Panc1 (cell line): Measurements from ENCODE around the gene EPOP. TPM values are rescaled to one million over a fixed set of nuclear protein-coding genes. Genes with fewer than 3 reads are reported as not detected.

Experiments used
- ATAC-seq: fragments of 200-7000 bp; cut with Tn5 transposase; 2 replicates; pipeline ENCODE4 v1.9.1; 2020; ENCODE audit warnings: mild to moderate bottlenecking, moderate library complexity
- BruUV-seq: library from RNA; stranded (reverse); fragments of 400-500 nt; replicated peaks from 2 replicates; lab custom pipeline; 2021; lab: Mats Ljungman, UMichigan
- CTCF ChIA-PET: fragments of 300-600 bp; sonication (Branson Sonifier 250); formaldehyde crosslinking; loops from one replicate; lab custom pipeline; 2022; ENCODE audit warnings: antibody characterized with exemption; lab: Charles Lee
- POLR2A ChIA-PET: fragments of 300-600 bp; sonication (Branson Sonifier 250); formaldehyde crosslinking; loops from one replicate; lab custom pipeline; 2022; ENCODE audit warnings: antibody characterized with exemption; lab: Charles Lee
- DNase-seq: peaks from one replicate; pipeline ENCODE4 v3.0.0-alpha.2; 2010; ENCODE audit warnings: low read depth, low spot score
- H3K27ac ChIP-seq: 2 replicates; pipeline ENCODE4 v1.5.1; 2011; ENCODE audit warnings: mild to moderate bottlenecking, low read length, inconsistent platforms
- H3K27me3 ChIP-seq: fragments of 200-500 bp; sonication (Bioruptor generic); 2 replicates; pipeline ENCODE4 v1.6.0; 2014; ENCODE audit warnings: low read length, inconsistent platforms; ENCODE audit not compliant: control insufficient read depth, insufficient read depth
- H3K36me3 ChIP-seq: fragments of 200-500 bp; sonication (Bioruptor generic); 2 replicates; pipeline ENCODE4 v1.5.1; 2014; ENCODE audit warnings: inconsistent platforms, mild to moderate bottlenecking, low read length, moderate library complexity; ENCODE audit not compliant: control insufficient read depth, insufficient read depth
- H3K4me1 ChIP-seq: 2 replicates; pipeline ENCODE4 v1.5.1; 2011; ENCODE audit warnings: inconsistent platforms, mild to moderate bottlenecking, low read length, moderate library complexity; ENCODE audit not compliant: control insufficient read depth, insufficient read depth
- H3K4me3 ChIP-seq, 2 experiments: 2 replicates each; pipeline ENCODE4 v1.5.1; 2011 to 2012; ENCODE audit warnings: low read depth in 2 of 2, low read length in 2 of 2, mild to moderate bottlenecking in 2 of 2, inconsistent platforms in 1 of 2, moderate library complexity in 1 of 2
- H3K9me3 ChIP-seq: fragments of 200-500 bp; sonication (Bioruptor generic); 2 replicates; pipeline ENCODE4 v1.5.1; 2014; ENCODE audit warnings: low read depth, mild to moderate bottlenecking, inconsistent platforms, low read length, moderate library complexity; ENCODE audit not compliant: control insufficient read depth, insufficient read depth
- CTCF ChIP-seq: fragments of 450-650 bp; IDR thresholded peaks from 2 replicates; pipeline ENCODE4 v1.5.1; 2017; ENCODE audit warnings: mild to moderate bottlenecking
- POLR2AphosphoS5 ChIP-seq: IDR thresholded peaks from 2 replicates; pipeline ENCODE4 v1.6.1; 2012; ENCODE audit warnings: mild to moderate bottlenecking, low read depth, low read length, moderate library complexity
- SIN3A ChIP-seq: IDR thresholded peaks from 2 replicates; pipeline ENCODE4 v1.6.1; 2012; ENCODE audit warnings: low read depth, mild to moderate bottlenecking, low read length, moderate library complexity, borderline replicate concordance; ENCODE audit not compliant: insufficient read depth
- TCF7L2 ChIP-seq: IDR thresholded peaks from 2 replicates; pipeline ENCODE4 v1.6.1; 2011; ENCODE audit warnings: mild to moderate bottlenecking, low read depth, low read length, inconsistent platforms
- in situ Hi-C: cut with HindIII; loops from 2 replicates; pipeline ENCODE4 v1.10.0; 2016; ENCODE audit warnings: low sequenced_read_pairs, low pct_unique_long_range_greater_than_20kb
- intact Hi-C: fragments of 100-400 bp; cut with micrococcal nuclease; formaldehyde crosslinking; loops from one replicate; pipeline ENCODE4 v1.10.0; 2022; ENCODE audit not compliant: unreplicated experiment
- total RNA-seq: library from RNA; stranded (reverse); gene quantifications from one replicate; pipeline ENCODE4 v1.2.1, GENCODE V29; 2021; ENCODE audit not compliant: unreplicated experiment
- TF ChIP-seq, protein P1 (sequence below), 2 experiments: IDR thresholded peaks; 2 replicates each; pipeline ENCODE4 v1.6.1; 2011 to 2012; ENCODE audit warnings: low read depth in 2 of 2, control low read depth in 1 of 2, low read length in 1 of 2, mild to moderate bottlenecking in 1 of 2, moderate library complexity in 1 of 2; ENCODE audit not compliant: insufficient read depth in 1 of 2

EPOP gene
- total RNA-seq, 1 experiment from 2014 or later, result 19.9 TPM

- ChIA-PET POLR2A (no interaction called here), CTCF (no interaction called here)
- in situ Hi-C loops, result no loop called here
These were observed 20.1 kb downstream of the EPOP start for GRCh38 chr17:38654411-38655398.

GRCh38 chr17:38653679-38654078 is 21.1 kb downstream of the EPOP start:
- in situ Hi-C loops, result no loop called here
- no TSS peak for BruUV-seq
- intact Hi-C loops, result no loop called here
- no peak for DNase-seq
- ATAC-seq, result no peak
- Histone ChIP-seq H3K9me3 (no peaks in the 10 kb centered on the region), H3K27ac (no peak overlapping the region), H3K36me3 (no peaks in the 10 kb centered on the region), H3K4me1 (no peaks in the 10 kb centered on the region), H3K27me3 (no peaks in the 10 kb centered on the region), H3K4me3 (no peak overlapping the region)
- ChIA-PET POLR2A (no interaction called here), CTCF (interaction anchor here (0.7 kb wide), 1 partner anchor 20 kb away, joined by 5 read pairs; no protein-coding TSS in a partner anchor)
- no peak for TF ChIP-seq CTCF
- TF ChIP-seq, protein P1, sequence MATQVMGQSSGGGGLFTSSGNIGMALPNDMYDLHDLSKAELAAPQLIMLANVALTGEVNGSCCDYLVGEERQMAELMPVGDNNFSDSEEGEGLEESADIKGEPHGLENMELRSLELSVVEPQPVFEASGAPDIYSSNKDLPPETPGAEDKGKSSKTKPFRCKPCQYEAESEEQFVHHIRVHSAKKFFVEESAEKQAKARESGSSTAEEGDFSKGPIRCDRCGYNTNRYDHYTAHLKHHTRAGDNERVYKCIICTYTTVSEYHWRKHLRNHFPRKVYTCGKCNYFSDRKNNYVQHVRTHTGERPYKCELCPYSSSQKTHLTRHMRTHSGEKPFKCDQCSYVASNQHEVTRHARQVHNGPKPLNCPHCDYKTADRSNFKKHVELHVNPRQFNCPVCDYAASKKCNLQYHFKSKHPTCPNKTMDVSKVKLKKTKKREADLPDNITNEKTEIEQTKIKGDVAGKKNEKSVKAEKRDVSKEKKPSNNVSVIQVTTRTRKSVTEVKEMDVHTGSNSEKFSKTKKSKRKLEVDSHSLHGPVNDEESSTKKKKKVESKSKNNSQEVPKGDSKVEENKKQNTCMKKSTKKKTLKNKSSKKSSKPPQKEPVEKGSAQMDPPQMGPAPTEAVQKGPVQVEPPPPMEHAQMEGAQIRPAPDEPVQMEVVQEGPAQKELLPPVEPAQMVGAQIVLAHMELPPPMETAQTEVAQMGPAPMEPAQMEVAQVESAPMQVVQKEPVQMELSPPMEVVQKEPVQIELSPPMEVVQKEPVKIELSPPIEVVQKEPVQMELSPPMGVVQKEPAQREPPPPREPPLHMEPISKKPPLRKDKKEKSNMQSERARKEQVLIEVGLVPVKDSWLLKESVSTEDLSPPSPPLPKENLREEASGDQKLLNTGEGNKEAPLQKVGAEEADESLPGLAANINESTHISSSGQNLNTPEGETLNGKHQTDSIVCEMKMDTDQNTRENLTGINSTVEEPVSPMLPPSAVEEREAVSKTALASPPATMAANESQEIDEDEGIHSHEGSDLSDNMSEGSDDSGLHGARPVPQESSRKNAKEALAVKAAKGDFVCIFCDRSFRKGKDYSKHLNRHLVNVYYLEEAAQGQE (IDR thresholded peaks at IDR 0.05; ENCODE audit: insufficient read depth in 1 of 2, low read depth in 2 of 2, low read length in 1 of 2), result no peak
- TF ChIP-seq POLR2AphosphoS5, result no peak
- TF ChIP-seq TCF7L2, result no peak
- TF ChIP-seq SIN3A, result no peak

More at GRCh38 chr17:38654411-38655398, 20.1 kb downstream of the EPOP start:
- Histone ChIP-seq H3K27me3 (no peaks in the 10 kb centered on the region), H3K9me3 (no peaks in the 10 kb centered on the region), H3K36me3 (no peaks in the 10 kb centered on the region), H3K4me3 (no peak overlapping the region), H3K27ac (no peak overlapping the region), H3K4me1 (no peaks in the 10 kb centered on the region)
- BruUV-seq, result no TSS peak
- DNase-seq (no peak), ATAC-seq (no peak)
- intact Hi-C loops, result no loop called here
- TF ChIP-seq POLR2AphosphoS5 (no peak), TCF7L2 (no peak), SIN3A (no peak), CTCF (no peak)
- TF ChIP-seq, protein P1 (IDR thresholded peaks at IDR 0.05; ENCODE audit: insufficient read depth in 1 of 2, low read depth in 2 of 2, low read length in 1 of 2), result no peak
